Keratinocyte (primary cell): ENCODE measurements around the gene DOCK3. TPM values are rescaled to one million over a fixed set of nuclear protein-coding genes. Genes with fewer than 3 reads are reported as not detected.

Experiments used
- DNase-seq: peaks from one replicate; pipeline ENCODE4 v3.0.0-alpha.2; 2011; ENCODE audit warnings: low read depth, missing footprints, low spot score
- FAIRE-seq: peaks from 2 replicates; lab custom pipeline; 2011; peaks lifted over from hg19 to GRCh38; lab: Jason Lieb, UNC
- H2AFZ ChIP-seq: 2 replicates; pipeline ENCODE4 v1.6.0; 2012; ENCODE audit warnings: low read length, control low read depth, inconsistent platforms; ENCODE audit not compliant: control insufficient read depth
- H3K27ac ChIP-seq: 2 replicates; pipeline ENCODE4 v1.5.1; 2011; ENCODE audit warnings: low read length; ENCODE audit not compliant: control insufficient read depth, insufficient read depth
- H3K27me3 ChIP-seq: 3 replicates; pipeline ENCODE4 v1.6.0; 2011; ENCODE audit warnings: low read length; ENCODE audit not compliant: control insufficient read depth, insufficient read depth; ENCODE audit errors: extremely low read depth
- H3K36me3 ChIP-seq, 2 experiments: 2 replicates in 1 of 2; 3 replicates in 1 of 2; pipeline ENCODE4 v1.5.1; 2011; ENCODE audit warnings: low read length in 2 of 2, mild to moderate bottlenecking in 1 of 2; ENCODE audit not compliant: control insufficient read depth in 2 of 2, insufficient read depth in 2 of 2; ENCODE audit errors: extremely low read depth in 1 of 2
- H3K4me1 ChIP-seq: 3 replicates; pipeline ENCODE4 v1.5.1; 2011; ENCODE audit warnings: low read length; ENCODE audit not compliant: control insufficient read depth, insufficient read depth; ENCODE audit errors: extremely low read depth
- H3K4me2 ChIP-seq: 3 replicates; pipeline ENCODE4 v1.6.0; 2011; ENCODE audit warnings: low read depth, low read length; ENCODE audit not compliant: control insufficient read depth, insufficient read depth; ENCODE audit errors: extremely low read depth
- H3K4me3 ChIP-seq, 3 experiments: fragments of 200-600 bp in 1 of 3; sonication (generic) in 1 of 3; 2 replicates in 2 of 3; 3 replicates in 1 of 3; pipeline ENCODE4 v1.5.1; 2011 to 2016; ENCODE audit warnings: low read length in 3 of 3, mild to moderate bottlenecking in 3 of 3, control low read depth in 2 of 3, inconsistent platforms in 1 of 3, low read depth in 1 of 3, mixed read lengths in 1 of 3, mixed run types in 1 of 3, moderate library complexity in 1 of 3; ENCODE audit not compliant: control insufficient read depth in 2 of 3, insufficient read depth in 2 of 3; ENCODE audit errors: extremely low read depth in 1 of 3
- H3K79me2 ChIP-seq: 2 replicates; pipeline ENCODE4 v1.6.0; 2012; ENCODE audit warnings: low read length; ENCODE audit not compliant: control insufficient read depth, insufficient read depth
- H3K9ac ChIP-seq: 3 replicates; pipeline ENCODE4 v1.6.0; 2011; ENCODE audit warnings: low read length; ENCODE audit not compliant: control insufficient read depth, insufficient read depth; ENCODE audit errors: extremely low read depth
- H3K9me1 ChIP-seq: 3 replicates; pipeline ENCODE4 v1.6.0; 2011; ENCODE audit warnings: low read length; ENCODE audit not compliant: control insufficient read depth, insufficient read depth; ENCODE audit errors: extremely low read depth
- H3K9me3 ChIP-seq: 2 replicates; pipeline ENCODE4 v1.5.1; 2012; ENCODE audit warnings: low read depth, low read length; ENCODE audit not compliant: control insufficient read depth
- H4K20me1 ChIP-seq: 3 replicates; pipeline ENCODE4 v1.6.0; 2011; ENCODE audit warnings: low read length; ENCODE audit not compliant: control insufficient read depth, insufficient read depth; ENCODE audit errors: extremely low read depth
- EZH2 ChIP-seq: IDR thresholded peaks from one replicate; pipeline ENCODE4 v1.6.1; 2012; ENCODE audit warnings: inconsistent platforms, mild to moderate bottlenecking, low read length, moderate library complexity
- dilution Hi-C: fragments of 300-500 bp; cut with MboI; formaldehyde crosslinking; loops from one replicate; pipeline ENCODE4 v1.7.0; 2020; ENCODE audit warnings: low sequenced_read_pairs; ENCODE audit not compliant: extremely low pct_ligation_motif_present
- polyA plus RNA-seq, 5 experiments: library from polyadenylated mRNA; depleted of rRNA in 3 of 5; stranded (reverse) in 3 of 5; stranded (forward) in 1 of 5; unstranded in 1 of 5; fragments of >200 nt; gene quantifications; 1 replicate in 1 of 5; 2 replicates in 3 of 5; 3 replicates in 1 of 5; pipeline versions ENCODE4 v1.2.1 to v1.2.3, GENCODE V29; 2011 to 2012; ENCODE audit warnings: missing spikeins in 2 of 5, low read depth in 1 of 5, low replicate concordance in 1 of 5
- TF ChIP-seq, protein P1 (sequence below), 3 experiments: IDR thresholded peaks in 1 of 3; conservative IDR thresholded peaks in 1 of 3; optimal IDR thresholded peaks in 1 of 3; 2 replicates in 2 of 3; 3 replicates in 1 of 3; pipeline versions ENCODE3 to v1.5.1; 2011; ENCODE audit warnings: low read length in 3 of 3, mild to moderate bottlenecking in 3 of 3, moderate library complexity in 2 of 3, control low read depth in 1 of 3, inconsistent platforms in 1 of 3; ENCODE audit not compliant: insufficient read depth in 2 of 3; ENCODE audit errors: extremely low read depth in 1 of 3

The DOCK3 gene
- polyA plus RNA-seq, 1 donor (not counting 4 experiments of a cell fraction or from before 2014, with no cell fraction given), result 0.10 TPM

DNA sequence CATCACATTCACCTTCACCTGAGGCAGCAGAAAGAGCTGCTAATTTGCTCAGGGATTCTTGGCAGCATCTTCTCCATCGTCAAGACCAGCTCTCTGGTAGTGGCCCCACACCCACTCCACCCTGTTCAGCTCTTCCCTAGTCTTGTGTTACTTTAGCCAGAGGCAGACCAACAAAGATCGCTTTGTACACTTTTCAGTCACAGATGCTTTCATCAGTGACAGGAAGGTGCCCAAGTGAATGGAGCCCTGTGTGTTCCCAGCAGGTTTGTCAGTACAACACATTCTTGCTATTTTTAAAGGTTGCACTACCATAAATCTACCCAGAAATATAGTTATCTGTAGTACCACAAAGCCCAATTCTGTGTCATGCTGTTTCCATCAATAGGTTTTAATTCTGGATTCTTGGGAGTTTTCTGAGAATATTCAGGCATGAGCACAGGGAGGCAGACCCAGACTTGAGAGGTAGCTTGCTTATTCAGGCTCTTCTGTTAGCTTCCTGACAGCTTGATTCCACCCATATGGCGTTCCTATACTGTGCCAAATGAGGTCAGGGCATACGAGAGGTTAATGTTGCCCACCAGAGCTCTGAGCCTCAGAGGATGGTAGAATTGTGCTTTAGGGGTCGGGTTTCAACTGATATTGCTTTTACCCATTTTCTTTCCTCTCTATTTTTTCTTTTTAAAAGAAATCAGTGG, 600.5 kb downstream of the DOCK3 start:
- TF ChIP-seq, protein P1, sequence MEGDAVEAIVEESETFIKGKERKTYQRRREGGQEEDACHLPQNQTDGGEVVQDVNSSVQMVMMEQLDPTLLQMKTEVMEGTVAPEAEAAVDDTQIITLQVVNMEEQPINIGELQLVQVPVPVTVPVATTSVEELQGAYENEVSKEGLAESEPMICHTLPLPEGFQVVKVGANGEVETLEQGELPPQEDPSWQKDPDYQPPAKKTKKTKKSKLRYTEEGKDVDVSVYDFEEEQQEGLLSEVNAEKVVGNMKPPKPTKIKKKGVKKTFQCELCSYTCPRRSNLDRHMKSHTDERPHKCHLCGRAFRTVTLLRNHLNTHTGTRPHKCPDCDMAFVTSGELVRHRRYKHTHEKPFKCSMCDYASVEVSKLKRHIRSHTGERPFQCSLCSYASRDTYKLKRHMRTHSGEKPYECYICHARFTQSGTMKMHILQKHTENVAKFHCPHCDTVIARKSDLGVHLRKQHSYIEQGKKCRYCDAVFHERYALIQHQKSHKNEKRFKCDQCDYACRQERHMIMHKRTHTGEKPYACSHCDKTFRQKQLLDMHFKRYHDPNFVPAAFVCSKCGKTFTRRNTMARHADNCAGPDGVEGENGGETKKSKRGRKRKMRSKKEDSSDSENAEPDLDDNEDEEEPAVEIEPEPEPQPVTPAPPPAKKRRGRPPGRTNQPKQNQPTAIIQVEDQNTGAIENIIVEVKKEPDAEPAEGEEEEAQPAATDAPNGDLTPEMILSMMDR (optimal IDR thresholded peaks at IDR 0.05 in 1 of 3, IDR thresholded peaks at IDR 0.05 in 1 of 3, conservative IDR thresholded peaks at IDR 0.05 in 1 of 3; ENCODE audit: extremely low read depth in 1 of 3, insufficient read depth in 2 of 3, low read length in 3 of 3), result no peak
- TF ChIP-seq EZH2, result no peak
- Histone ChIP-seq H3K9me1 (no peaks in the 10 kb centered on the region), H3K36me3 (no peaks in the 10 kb centered on the region), H3K4me2 (no peak overlapping the region), H3K4me3 (no peak overlapping the region), H3K79me2 (no peaks in the 10 kb centered on the region), H2AFZ (no peak overlapping the region), H3K27me3 (no peaks in the 10 kb centered on the region), H4K20me1 (no peaks in the 10 kb centered on the region), H3K27ac (no peak overlapping the region), H3K9ac (no peak overlapping the region), H3K4me1 (no peaks in the 10 kb centered on the region), H3K9me3 (no peaks in the 10 kb centered on the region)
- DNase-seq (no peak), FAIRE-seq (no peak)
- dilution Hi-C loops, result no loop called here

DNA sequence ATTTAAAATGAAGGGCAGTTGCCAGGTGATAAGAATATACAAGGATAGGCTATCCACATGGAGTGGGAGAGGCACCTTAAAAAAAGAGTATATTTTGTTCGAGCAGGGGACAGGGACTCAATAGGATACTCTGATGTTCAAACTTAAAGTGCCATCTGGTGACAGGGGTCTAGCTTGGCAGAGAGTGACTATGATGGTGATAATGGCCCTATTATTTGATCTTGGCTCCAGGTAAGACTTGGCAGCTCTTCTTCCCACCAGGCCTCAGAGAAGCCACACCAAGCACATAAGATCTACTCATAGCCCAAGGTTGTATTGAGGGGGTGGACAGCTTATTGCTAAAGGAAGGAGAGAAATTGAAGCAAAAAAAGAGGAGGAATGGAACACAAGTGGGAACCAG, 601.3 kb downstream of the DOCK3 start:
- Histone ChIP-seq H3K9me3 (no peaks in the 10 kb centered on the region), H3K27ac (no peak overlapping the region), H3K79me2 (no peaks in the 10 kb centered on the region), H3K27me3 (no peaks in the 10 kb centered on the region), H3K9me1 (no peaks in the 10 kb centered on the region), H3K4me1 (no peaks in the 10 kb centered on the region), H3K4me3 (no peak overlapping the region), H4K20me1 (no peaks in the 10 kb centered on the region), H3K36me3 (no peaks in the 10 kb centered on the region), H3K9ac (no peak overlapping the region), H3K4me2 (no peak overlapping the region), H2AFZ (no peak overlapping the region)
- FAIRE-seq (no peak), DNase-seq (no peak)
- dilution Hi-C loops, result no loop called here
- TF ChIP-seq, protein P1 (optimal IDR thresholded peaks at IDR 0.05 in 1 of 3, IDR thresholded peaks at IDR 0.05 in 1 of 3, conservative IDR thresholded peaks at IDR 0.05 in 1 of 3; ENCODE audit: extremely low read depth in 1 of 3, insufficient read depth in 2 of 3, low read length in 3 of 3), result no peak
